Fibroblast of gingiva (primary cell): ENCODE measurements around the gene HEXD.

Source experiments
- DNase-seq: peaks from one replicate; pipeline ENCODE4 v3.0.0-alpha.2; 2011; ENCODE audit warnings: low read depth

Gene HEXD

DNA sequence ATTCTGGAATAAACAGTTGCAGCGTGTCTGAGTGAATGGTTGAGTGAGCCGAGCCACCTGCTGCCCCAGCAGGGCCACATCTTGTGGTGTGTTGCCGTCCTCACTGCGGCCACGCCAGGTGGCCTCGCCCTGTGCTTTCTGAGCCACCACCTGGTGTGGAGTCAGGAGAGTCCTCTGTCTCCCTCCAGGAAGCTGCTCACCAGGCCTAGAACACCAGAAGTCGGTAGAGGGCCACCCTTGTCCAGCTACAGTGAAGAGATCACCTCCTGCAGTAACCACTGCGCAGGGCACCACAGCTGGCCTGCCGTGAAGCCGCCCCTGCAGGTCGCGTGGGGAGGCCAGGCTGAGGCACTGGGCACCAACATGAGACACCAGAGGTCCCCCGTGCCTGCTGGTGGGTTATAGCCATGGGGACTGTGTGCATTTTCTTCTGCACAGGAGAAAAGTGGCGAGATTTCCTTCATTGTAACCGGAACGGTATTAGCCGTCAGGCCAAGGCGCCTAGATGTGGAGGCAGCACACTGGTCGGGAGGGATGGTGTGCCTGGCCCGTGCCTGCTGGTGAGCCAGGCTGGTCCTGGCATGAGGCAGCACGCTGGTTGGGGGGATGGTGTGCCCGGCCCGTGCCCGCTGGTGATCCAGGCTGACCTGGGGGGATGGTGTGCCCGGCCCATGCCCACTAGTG lies 72.5 kb downstream of the HEXD start:
- DNase-seq, result no peak

DNA sequence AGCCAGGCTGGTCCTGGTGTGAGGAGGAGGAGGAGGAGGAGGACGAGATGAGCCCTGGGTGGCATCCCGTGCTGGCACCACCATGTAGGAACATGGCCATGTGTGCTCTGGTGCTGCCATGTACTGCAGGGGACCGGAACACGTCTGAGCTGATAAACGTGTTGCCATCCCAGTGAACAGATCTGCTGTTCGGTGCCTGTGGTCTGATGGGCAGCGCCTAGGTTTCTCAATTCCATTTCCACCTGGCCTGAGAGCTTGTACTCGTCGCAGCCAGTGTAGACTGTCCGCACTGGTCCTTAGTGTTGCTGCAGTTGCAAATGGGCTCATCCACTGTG lies 73.0 kb downstream of the HEXD start:
- DNase-seq, result no peak

DNA sequence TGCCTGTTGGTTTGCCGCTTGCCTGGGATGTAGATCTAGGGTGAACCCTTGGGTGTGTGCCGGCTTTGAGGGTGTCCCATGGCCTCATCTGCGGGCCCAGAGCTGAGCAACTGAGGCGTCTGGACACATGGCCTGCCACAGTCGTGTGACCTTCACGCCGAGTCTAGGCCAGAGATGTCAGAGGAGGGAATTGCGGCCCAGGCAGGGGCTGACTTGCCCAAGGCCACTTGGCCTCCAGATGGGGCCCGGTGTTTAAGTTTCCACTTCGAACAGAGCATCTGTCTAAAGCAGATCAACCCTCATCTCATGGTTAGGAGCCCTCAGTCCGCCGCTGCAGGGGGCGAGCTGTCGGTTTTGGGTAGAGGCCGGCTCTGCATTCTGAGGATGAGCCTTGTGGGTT lies 73.4 kb downstream of the HEXD start:
- no peak for DNase-seq
